Activated CD4-positive, alpha-beta memory T cell treated with anti-CD3 and anti-CD28 coated beads for 36 hours (primary cell): ENCODE measurements around the gene ADAMTSL4. TPM values are rescaled to one million over a fixed set of nuclear protein-coding genes. Genes with fewer than 3 reads are reported as not detected.

ENCODE experiments used
- CTCF ChIA-PET: fragments of 350-600 bp; sonication (Branson Sonifier 250); formaldehyde crosslinking; loops from one replicate; lab custom pipeline; 2021; ENCODE audit warnings: antibody characterized with exemption, inconsistent platforms; lab: Charles Lee
- POLR2A ChIA-PET: fragments of 350-600 bp; sonication (Branson Sonifier 250); formaldehyde crosslinking; loops from one replicate; lab custom pipeline; 2021; ENCODE audit warnings: antibody characterized with exemption; lab: Charles Lee
- DNase-seq: peaks from one replicate; pipeline ENCODE4 v3.0.0-alpha.2; 2020
- H3K27ac Mint-ChIP-seq: one replicate; pipeline ENCODE4 v1.8.0; 2021; ENCODE audit warnings: mixed read lengths
- H3K27me3 Mint-ChIP-seq: one replicate; pipeline ENCODE4 v1.8.0; 2021; ENCODE audit warnings: mixed read lengths
- H3K36me3 Mint-ChIP-seq: one replicate; pipeline ENCODE4 v1.8.0; 2021; ENCODE audit warnings: mixed read lengths
- H3K4me1 Mint-ChIP-seq: one replicate; pipeline ENCODE4 v1.8.0; 2021; ENCODE audit warnings: low read depth, mixed read lengths
- H3K4me3 Mint-ChIP-seq: one replicate; pipeline ENCODE4 v1.8.0; 2021; ENCODE audit warnings: mild to moderate bottlenecking, mixed read lengths
- H3K9me3 Mint-ChIP-seq: one replicate; pipeline ENCODE4 v1.8.0; 2021; ENCODE audit warnings: mixed read lengths
- intact Hi-C: fragments of 100-400 bp; cut with micrococcal nuclease; formaldehyde crosslinking; loops from one replicate; pipeline ENCODE4 v1.15.1; 2023
- total RNA-seq, 2 experiments: library from RNA; stranded (reverse); gene quantifications; one replicate each; pipeline ENCODE4 v1.2.3, GENCODE V29; 2021

ADAMTSL4 gene
- total RNA-seq, 2 experiments from 2014 or later: 1.1 TPM

GRCh38 chr1:150535511-150536287, 13.5 kb upstream of the ADAMTSL4 start:
- no peak for DNase-seq
- no peaks in the 10 kb centered on the region for H3K27me3 Mint-ChIP-seq
- ChIA-PET POLR2A (no interaction called here), CTCF (interaction anchor here (1.0 to 1.2 kb wide), 2 partner anchors 20 to 70 kb away, joined by 3 read pairs; partner anchors contain the start of gene FALEC)
- intact Hi-C loops: no loop called here
- no peaks in the 10 kb centered on the region for H3K9me3 Mint-ChIP-seq
- H3K4me1 Mint-ChIP-seq: no peaks in the 10 kb centered on the region
- H3K36me3 Mint-ChIP-seq: no peaks in the 10 kb centered on the region
- no peak overlapping the region for H3K27ac Mint-ChIP-seq
- H3K4me3 Mint-ChIP-seq: no peak overlapping the region

- H3K36me3 Mint-ChIP-seq: no peaks in the 10 kb centered on the region
- no peaks in the 10 kb centered on the region for H3K4me1 Mint-ChIP-seq
- H3K4me3 Mint-ChIP-seq: no peak overlapping the region
- H3K27ac Mint-ChIP-seq: no peak overlapping the region
- H3K9me3 Mint-ChIP-seq: no peaks in the 10 kb centered on the region
- CTCF ChIA-PET: interaction anchor here (0.6 to 1.2 kb wide), 3 partner anchors 22 to 72 kb away, joined by 3 to 4 read pairs (median 3); partner anchors contain the start of gene FALEC
- H3K27me3 Mint-ChIP-seq: no peaks in the 10 kb centered on the region
- intact Hi-C loops: no loop called here
- POLR2A ChIA-PET: no interaction called here
- no peak for DNase-seq
Observed at GRCh38 chr1:150536836-150537731, 12.1 kb upstream of the ADAMTSL4 start.

GRCh38 chr1:150537732-150538684, 11.2 kb upstream of the ADAMTSL4 start:
- Mint-ChIP-seq H3K36me3 (no peaks in the 10 kb centered on the region), H3K27ac (no peak overlapping the region), H3K4me1 (no peaks in the 10 kb centered on the region), H3K4me3 (no peak overlapping the region), H3K9me3 (no peaks in the 10 kb centered on the region), H3K27me3 (no peaks in the 10 kb centered on the region)
- ChIA-PET POLR2A (no interaction called here), CTCF (interaction anchor here (0.6 to 0.9 kb wide), 2 partner anchors 56 to 280 kb away, joined by 3 to 4 read pairs; partner anchors contain the start of gene CA14)
- no peak for DNase-seq
- intact Hi-C loops: no loop called here

- Mint-ChIP-seq H3K27ac (no peak overlapping the region), H3K4me1 (peaks cover 3% of the 10 kb centered on the region), H3K9me3 (no peaks in the 10 kb centered on the region), H3K36me3 (no peaks in the 10 kb centered on the region), H3K4me3 (no peak overlapping the region), H3K27me3 (peaks cover 16% of the 10 kb centered on the region)
- ChIA-PET CTCF (interaction anchor here (0.8 to 1.2 kb wide), 2 partner anchors 11 to 16 kb away, joined by 4 to 5 read pairs; no protein-coding TSS in a partner anchor), POLR2A (no interaction called here)
- DNase-seq: no peak
- intact Hi-C loops: no loop called here
Observed at GRCh38 chr1:150543500-150544143, 5.6 kb upstream of the ADAMTSL4 start.

GRCh38 chr1:150544204-150544603, 5.0 kb upstream of the ADAMTSL4 start:
- H3K27ac Mint-ChIP-seq: no peak overlapping the region
- ChIA-PET POLR2A (no interaction called here), CTCF (interaction anchor here (0.8 to 1.2 kb wide), 2 partner anchors 11 to 16 kb away, joined by 4 to 5 read pairs; no protein-coding TSS in a partner anchor)
- DNase-seq: no peak
- no peak overlapping the region for H3K4me3 Mint-ChIP-seq
- intact Hi-C loops: no loop called here
- H3K36me3 Mint-ChIP-seq: no peaks in the 10 kb centered on the region
- no peaks in the 10 kb centered on the region for H3K9me3 Mint-ChIP-seq
- peaks cover 16% of the 10 kb centered on the region for H3K27me3 Mint-ChIP-seq
- H3K4me1 Mint-ChIP-seq: peaks cover 3% of the 10 kb centered on the region

GRCh38 chr1:150545486-150546032, 3.6 kb upstream of the ADAMTSL4 start:
- CTCF ChIA-PET: interaction anchor here (1.1 kb wide), 1 partner anchor 15 kb away, joined by 5 read pairs; no protein-coding TSS in a partner anchor
- POLR2A ChIA-PET: no interaction called here
- intact Hi-C loops: no loop called here
- no peak overlapping the region for H3K27ac Mint-ChIP-seq
- H3K36me3 Mint-ChIP-seq: no peaks in the 10 kb centered on the region
- H3K4me1 Mint-ChIP-seq: peaks cover 10% of the 10 kb centered on the region
- DNase-seq: no peak
- H3K27me3 Mint-ChIP-seq: peaks cover 22% of the 10 kb centered on the region
- H3K4me3 Mint-ChIP-seq: no peak overlapping the region
- H3K9me3 Mint-ChIP-seq: no peaks in the 10 kb centered on the region

- H3K4me3 Mint-ChIP-seq: no peak overlapping the region
- no peaks in the 10 kb centered on the region for H3K36me3 Mint-ChIP-seq
- DNase-seq: no peak
- POLR2A ChIA-PET: no interaction called here
- H3K27ac Mint-ChIP-seq: no peak overlapping the region
- no peaks in the 10 kb centered on the region for H3K9me3 Mint-ChIP-seq
- peaks cover 17% of the 10 kb centered on the region for H3K4me1 Mint-ChIP-seq
- CTCF ChIA-PET: interaction anchor here (0.6 to 1.4 kb wide), 2 partner anchors 14 to 290 kb away, joined by 3 to 7 read pairs; no protein-coding TSS in a partner anchor
- intact Hi-C loops: no loop called here
- peaks cover 30% of the 10 kb centered on the region for H3K27me3 Mint-ChIP-seq
Observed at GRCh38 chr1:150546294-150546937, 2.8 kb upstream of the ADAMTSL4 start.

GRCh38 chr1:150548324-150548631, 930 bp upstream of the ADAMTSL4 start:
- ChIA-PET POLR2A (interaction anchor here (1.0 to 1.6 kb wide), 4 partner anchors 15 to 80 kb away, joined by 3 to 5 read pairs (median 3); partner anchors contain the start of gene FALEC), CTCF (interaction anchor here (0.7 to 6.3 kb wide), 5 partner anchors 13 to 83 kb away, joined by 3 to 51 read pairs (median 6); partner anchors contain the start of gene FALEC)
- no peak for DNase-seq
- intact Hi-C loops: no loop called here
- H3K4me1 Mint-ChIP-seq: peaks cover 30% of the 10 kb centered on the region
- no peaks in the 10 kb centered on the region for H3K36me3 Mint-ChIP-seq
- H3K4me3 Mint-ChIP-seq: peak overlapping the region; percentile 67
- H3K27ac Mint-ChIP-seq: no peak overlapping the region
- peaks cover 30% of the 10 kb centered on the region for H3K27me3 Mint-ChIP-seq
- H3K9me3 Mint-ChIP-seq: no peaks in the 10 kb centered on the region

- Mint-ChIP-seq H3K27ac (no peak overlapping the region), H3K4me3 (peak overlapping the region; percentile 70), H3K9me3 (no peaks in the 10 kb centered on the region), H3K36me3 (no peaks in the 10 kb centered on the region), H3K4me1 (peaks cover 30% of the 10 kb centered on the region), H3K27me3 (peaks cover 30% of the 10 kb centered on the region)
- intact Hi-C loops: no loop called here
- ChIA-PET CTCF (interaction anchor here (0.7 to 6.3 kb wide), 3 partner anchors 11 to 391 kb away, joined by 3 to 51 read pairs (median 6); no protein-coding TSS in a partner anchor), POLR2A (interaction anchor here (1.5 to 1.6 kb wide), 2 partner anchors 18 to 78 kb away, joined by 4 to 5 read pairs; no protein-coding TSS in a partner anchor)
- DNase-seq: no peak
Observed at GRCh38 chr1:150549496-150550221, 451 bp downstream of the ADAMTSL4 start.
